Measurements from ENCODE around the gene NHLRC4. TPM values are rescaled to one million over a fixed set of nuclear protein-coding genes. Genes with fewer than 3 reads are reported as not detected.

The NHLRC4 gene
- total and polyA plus RNA-seq, 2 of the 8 experiments (the other 6 are each of a cell fraction or from before 2014, with no cell fraction given), result 0.60 to 0.76 TPM

- TF ChIP-seq ATF2 (IDR thresholded peaks at IDR 0.05; ENCODE audit: low read length) (no peak), TEAD4 (IDR thresholded peaks at IDR 0.05; ENCODE audit: low read depth, low read length) (no peak), CEBPB (IDR thresholded peaks at IDR 0.05; ENCODE audit: low read depth, low read length) (no peak), CTCF (IDR thresholded peaks at IDR 0.05; ENCODE audit: control extremely low read depth in 1 of 3, insufficient read depth in 1 of 3, low read depth in 1 of 3, low read length in 3 of 3) (no peak), POU5F1 (IDR thresholded peaks at IDR 0.05; ENCODE audit: low read depth, low read length) (no peak), FOSL1 (IDR thresholded peaks at IDR 0.05; ENCODE audit: insufficient read depth, low read depth, low read length) (no peak), CHD1 (IDR thresholded peaks at IDR 0.05; ENCODE audit: low read depth, low read length) (no peak)
Measured at GRCh38 chr16:595942-596735, 29.3 kb downstream of the NHLRC4 start (continued).

Data from H1 (cell line).